Skin epidermis (tissue), 12 donors: ENCODE measurements around the gene GPR101.
"Not testable (repeated sequence)": the region's sequence is repeated elsewhere in the genome, so short reads cannot be mapped to it uniquely, and the experiment has no call there.

Source experiments
- H3K27ac ChIP-seq, 21 experiments: fragments of 200-600 bp; sonication (generic) in 11 of 21; one replicate each; pipeline ENCODE4 v1.5.0; 2020; ENCODE audit warnings: mild to moderate bottlenecking in 3 of 21, inconsistent platforms in 2 of 21, moderate library complexity in 2 of 21
- H3K4me3 ChIP-seq, 7 experiments: fragments of 200-600 bp; sonication (generic) in 2 of 7; one replicate each; pipeline ENCODE4 v1.5.0; 2020; ENCODE audit warnings: inconsistent platforms in 2 of 7, mild to moderate bottlenecking in 2 of 7, moderate library complexity in 1 of 7

GPR101 gene

DNA sequence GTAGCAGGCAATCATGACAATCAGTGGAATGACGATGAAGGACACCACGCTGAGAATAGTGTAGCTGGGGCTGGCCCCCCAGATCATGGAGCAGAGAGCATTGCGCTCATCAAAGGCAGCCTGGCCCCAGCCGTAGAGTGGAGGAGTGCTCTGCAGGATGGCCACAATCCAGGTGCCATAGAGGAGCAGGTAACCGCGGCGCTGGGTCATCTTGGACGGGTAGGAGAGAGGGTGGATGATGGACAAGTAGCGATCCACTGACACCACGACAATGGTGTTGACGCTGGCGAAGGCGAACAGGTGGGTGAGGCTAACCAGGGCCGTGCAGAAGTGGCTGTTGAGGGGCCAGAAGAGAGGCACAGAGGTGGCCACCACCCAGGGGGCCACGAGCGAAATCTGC lies 2.8 kb downstream of the GPR101 start:
- Histone ChIP-seq H3K4me3 (no peak overlapping the region), H3K27ac (no peak overlapping the region)

DNA sequence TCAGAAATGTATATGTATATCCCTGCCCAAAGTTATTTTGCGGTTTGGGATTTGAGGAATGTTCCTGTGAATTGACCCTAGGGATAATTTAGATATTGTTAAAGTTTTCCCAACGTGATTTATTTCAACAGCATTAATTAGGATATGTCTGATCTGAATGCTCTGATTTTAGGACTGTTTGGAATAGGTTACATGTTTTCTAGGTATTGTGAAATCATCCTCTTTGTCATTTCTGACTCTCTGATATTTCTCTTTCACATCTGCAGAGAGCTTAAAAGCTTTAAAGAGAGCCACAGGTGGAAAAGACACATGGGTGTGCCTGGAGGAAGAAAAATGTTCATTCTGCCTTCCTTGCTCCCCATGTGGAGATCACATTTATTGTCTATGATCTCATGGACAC lies 5.1 kb downstream of the GPR101 start:
- Histone ChIP-seq H3K27ac (no peak overlapping the region), H3K4me3 (no peak overlapping the region)

DNA sequence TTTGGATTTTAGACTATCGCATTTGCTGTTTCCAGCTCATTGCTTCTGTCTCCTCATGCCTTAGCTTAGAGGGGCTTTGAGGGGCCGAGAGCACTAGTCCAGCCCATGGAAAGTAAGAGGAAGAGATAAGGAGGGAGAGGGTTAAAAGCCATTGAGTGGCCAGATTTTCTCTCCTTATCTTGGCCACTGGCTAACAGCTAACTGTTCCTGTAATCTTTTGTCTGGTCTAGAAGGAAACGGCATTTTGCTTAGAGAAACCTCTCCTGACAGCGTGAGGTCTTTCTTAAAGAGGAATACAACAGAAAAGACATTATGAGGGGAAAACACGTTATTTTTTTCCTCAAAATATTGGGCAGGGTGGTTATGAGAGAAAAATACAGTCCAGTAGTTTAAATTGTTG lies 7.9 kb downstream of the GPR101 start:
- no peak overlapping the region for H3K27ac ChIP-seq
- no peak overlapping the region for H3K4me3 ChIP-seq

DNA sequence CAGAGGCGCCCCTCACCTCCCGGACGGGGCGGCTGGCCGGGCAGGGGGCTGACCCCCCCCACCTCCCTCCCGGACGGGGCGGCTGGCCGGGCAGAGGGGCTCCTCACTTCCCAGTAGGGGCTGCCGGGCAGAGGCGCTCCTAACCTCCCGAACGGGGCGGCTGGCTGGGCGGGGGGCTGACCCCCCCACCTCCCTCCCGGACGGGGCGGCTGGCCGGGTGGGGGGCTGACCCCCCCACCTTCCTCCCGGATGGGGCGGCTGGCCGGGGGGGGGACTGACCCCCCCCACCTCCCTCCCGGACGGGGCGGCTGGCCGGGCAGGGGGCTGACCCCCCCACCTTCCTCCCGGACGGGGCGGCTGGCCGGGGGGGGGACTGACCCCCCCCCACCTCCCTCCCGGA lies 33.6 kb downstream of the GPR101 start:
- not testable (repeated sequence) for H3K4me3 ChIP-seq, H3K27ac ChIP-seq

DNA sequence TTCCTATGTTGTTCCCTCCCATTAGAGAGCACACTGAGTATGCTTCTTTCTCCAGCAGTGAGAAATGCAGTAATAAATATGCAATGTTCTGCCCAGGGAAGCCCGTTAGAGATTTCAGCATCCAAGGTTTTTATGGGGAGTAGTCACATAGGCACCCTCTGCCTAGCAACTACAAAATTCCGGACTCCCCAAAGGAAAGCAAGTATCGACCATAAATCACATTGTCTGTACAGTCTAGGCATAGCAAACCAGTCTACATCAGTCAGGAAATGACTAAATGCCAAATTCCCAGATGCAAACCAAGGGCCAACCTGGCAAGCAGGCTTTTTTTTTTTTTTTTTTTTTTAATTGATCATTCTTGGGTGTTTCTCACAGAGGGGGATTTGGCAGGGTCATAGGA lies 34.8 kb downstream of the GPR101 start:
- no peak overlapping the region for H3K4me3 ChIP-seq
- no peak overlapping the region for H3K27ac ChIP-seq
